ENCODE data around the gene ZNRD2. TPM values are rescaled to one million over a fixed set of nuclear protein-coding genes. Genes with fewer than 3 reads are reported as not detected.

Gene ZNRD2
- total RNA-seq, 1 experiment from 2014 or later: 45.8 TPM

GRCh38 chr11:65552388-65552951, 17.8 kb upstream of the ZNRD2 start:
- H3K4me1 ChIP-seq (ENCODE audit: insufficient read depth, low read length): peaks cover 8% of the 10 kb centered on the region; the same call in 1 of the 2 replicates
- no peak overlapping the region for H4K91ac ChIP-seq (ENCODE audit: insufficient read length, low read depth, low read length)
- H3T11ph ChIP-seq (ENCODE audit: low read length): no peak overlapping the region
- WGBS (ENCODE audit: extremely low coverage, insufficient read length, low lambda C conversion rate): no CpG with 5 or more reads among the region's 9 CpGs
- Mint-ChIP-seq H3K36me3 (ENCODE audit: insufficient read depth in 1 of 3, low read depth in 3 of 3) (no peaks in the 10 kb centered on the region), H3K4me3 (peak overlapping the region in 1 of 2 experiments; percentile 4; a peak in 1 of 5 replicates), H3K4me1 (peaks cover 43 to 61% of the 10 kb centered on the region in 2 experiments), H3K9me3 (no peaks in the 10 kb centered on the region; a peak in 1 of 5 replicates), H3K27me3 (ENCODE audit: low read depth) (peaks cover 75% of the 10 kb centered on the region), H3K27ac (no peak overlapping the region)
- no peak overlapping the region for H3K18ac ChIP-seq (ENCODE audit: insufficient read length, low read depth, low read length)
- TF ChIP-seq, protein P1, sequence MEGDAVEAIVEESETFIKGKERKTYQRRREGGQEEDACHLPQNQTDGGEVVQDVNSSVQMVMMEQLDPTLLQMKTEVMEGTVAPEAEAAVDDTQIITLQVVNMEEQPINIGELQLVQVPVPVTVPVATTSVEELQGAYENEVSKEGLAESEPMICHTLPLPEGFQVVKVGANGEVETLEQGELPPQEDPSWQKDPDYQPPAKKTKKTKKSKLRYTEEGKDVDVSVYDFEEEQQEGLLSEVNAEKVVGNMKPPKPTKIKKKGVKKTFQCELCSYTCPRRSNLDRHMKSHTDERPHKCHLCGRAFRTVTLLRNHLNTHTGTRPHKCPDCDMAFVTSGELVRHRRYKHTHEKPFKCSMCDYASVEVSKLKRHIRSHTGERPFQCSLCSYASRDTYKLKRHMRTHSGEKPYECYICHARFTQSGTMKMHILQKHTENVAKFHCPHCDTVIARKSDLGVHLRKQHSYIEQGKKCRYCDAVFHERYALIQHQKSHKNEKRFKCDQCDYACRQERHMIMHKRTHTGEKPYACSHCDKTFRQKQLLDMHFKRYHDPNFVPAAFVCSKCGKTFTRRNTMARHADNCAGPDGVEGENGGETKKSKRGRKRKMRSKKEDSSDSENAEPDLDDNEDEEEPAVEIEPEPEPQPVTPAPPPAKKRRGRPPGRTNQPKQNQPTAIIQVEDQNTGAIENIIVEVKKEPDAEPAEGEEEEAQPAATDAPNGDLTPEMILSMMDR (conservative IDR thresholded peaks at IDR 0.05): no peak
- no peak overlapping the region for H2BK5ac ChIP-seq (ENCODE audit: insufficient read length, low read length)
- no peak overlapping the region for H3K56ac ChIP-seq (ENCODE audit: insufficient read length, low read depth, low read length)
- no peak overlapping the region for H3K14ac ChIP-seq (ENCODE audit: insufficient read depth, low read length)
- DNase-seq: no peak
- no peaks in the 10 kb centered on the region for H3K23me2 ChIP-seq (ENCODE audit: insufficient read length, low read depth, low read length, poor library complexity, severe bottlenecking)
- H2BK12ac ChIP-seq (ENCODE audit: insufficient read length, low read depth, low read length): no peak overlapping the region
- no peaks in the 10 kb centered on the region for H3K79me1 ChIP-seq (ENCODE audit: insufficient read depth, low read depth, low read length, poor library complexity, severe bottlenecking)
- no peaks in the 10 kb centered on the region for H4K20me1 ChIP-seq (ENCODE audit: control insufficient read depth, insufficient read depth, insufficient read length)
- no peaks in the 10 kb centered on the region for H3K9me3 ChIP-seq (ENCODE audit: control insufficient read depth, low read depth, low read length)
- H2BK20ac ChIP-seq (ENCODE audit: low read depth, low read length, poor library complexity, severe bottlenecking): no peak overlapping the region
- H2AFZ ChIP-seq (ENCODE audit: low read length): no peak overlapping the region
- no peak overlapping the region for H3K4ac ChIP-seq (ENCODE audit: low read depth, low read length)
- H2BK120ac ChIP-seq (ENCODE audit: low read depth, low read length, poor library complexity, severe bottlenecking): no peak overlapping the region
- no peak overlapping the region for H4K8ac ChIP-seq (replicated peaks; ENCODE audit: insufficient read length, low read depth, low read length)
- H2AK5ac ChIP-seq (ENCODE audit: insufficient read length, low read length): no peak overlapping the region
- no peak overlapping the region for H3K9ac ChIP-seq (ENCODE audit: extremely low read depth, insufficient read length, low read length)
- no peak overlapping the region for H3K4me2 ChIP-seq (ENCODE audit: insufficient read depth, insufficient read length, low read length)
- no peak overlapping the region for H4K5ac ChIP-seq (ENCODE audit: insufficient read length, low read depth, low read length)
- no peak overlapping the region for H2BK15ac ChIP-seq (ENCODE audit: low read depth, low read length)
- H3K23ac ChIP-seq (ENCODE audit: insufficient read length, low read depth, low read length): no peak overlapping the region
- no peaks in the 10 kb centered on the region for H3K79me2 ChIP-seq (ENCODE audit: insufficient read depth, low read length)
- no peaks in the 10 kb centered on the region; the same call in 1 of the 2 replicates for H3K27me3 ChIP-seq (ENCODE audit: insufficient read depth, low read length)
- H3K27ac ChIP-seq (ENCODE audit: insufficient read length, low read depth, low read length): no peak overlapping the region

Measured in H9 (cell line).